ENCODE data around the gene CHRND. TPM values are rescaled to one million over a fixed set of nuclear protein-coding genes. Genes with fewer than 3 reads are reported as not detected.

Gene CHRND
- total and polyA plus RNA-seq, 2 donors (not counting 1 experiment from before 2014, with no cell fraction given): not detected

- H3K79me2 ChIP-seq (ENCODE audit: control insufficient read depth, insufficient read depth, low read length): no peaks in the 10 kb centered on the region
- H3K9ac ChIP-seq (ENCODE audit: low read length): no peak overlapping the region
- Mint-ChIP-seq H3K4me1 (peaks cover 11% of the 10 kb centered on the region), H3K9me3 (ENCODE audit: insufficient read depth) (no peaks in the 10 kb centered on the region), H3K27ac (no peak overlapping the region), H3K4me3 (peak overlapping the region; percentile 45), H3K27me3 (peaks cover 40% of the 10 kb centered on the region)
- H3K4me3 ChIP-seq (ENCODE audit: control extremely low read depth in 1 of 5, extremely low read depth in 1 of 5, insufficient read depth in 1 of 5, low read depth in 2 of 5, low read length in 4 of 5): no peak overlapping the region
- no peak overlapping the region for H2AFZ ChIP-seq (ENCODE audit: insufficient read depth, low read depth, low read length, poor library complexity, severe bottlenecking)
- no peak overlapping the region for H3K27ac ChIP-seq (ENCODE audit: low read length in 2 of 2)
- ChIA-PET CTCF (no interaction called here), POLR2A (no interaction called here)
- no peak for DNase-seq
- no peaks in the 10 kb centered on the region for H3K36me3 ChIP-seq (replicated peaks in 1 of 2; ENCODE audit: control extremely low read depth in 1 of 2, control insufficient read depth in 1 of 2, extremely low read depth in 1 of 2, insufficient read depth in 2 of 2, low read length in 1 of 2)
- intact Hi-C loops (cut with micrococcal nuclease): no loop called here
- WGBS (ENCODE audit: insufficient coverage): 54% methylated on average over 15 of the region's 16 CpGs
- no peak overlapping the region for H3K4me2 ChIP-seq (replicated peaks; ENCODE audit: low read depth, low read length, poor library complexity, severe bottlenecking)
- H3K4me1 ChIP-seq (ENCODE audit: control insufficient read depth in 2 of 2, insufficient read depth in 2 of 2, low read length in 2 of 2): peaks cover 7 to 11% of the 10 kb centered on the region in 2 donors
- no peaks in the 10 kb centered on the region for H4K20me1 ChIP-seq (ENCODE audit: control insufficient read depth, insufficient read depth, low read length, poor library complexity, severe bottlenecking)
- H3K9me3 ChIP-seq (ENCODE audit: control extremely low read depth in 1 of 3, control insufficient read depth in 2 of 3, insufficient read depth in 1 of 3, low read length in 2 of 3): no peaks in the 10 kb centered on the region
- TF ChIP-seq EZH2 (IDR thresholded peaks at IDR 0.05; ENCODE audit: borderline replicate concordance, insufficient read depth, low read depth, low read length, poor library complexity, severe bottlenecking) (no peak), CTCF (IDR thresholded peaks at IDR 0.05) (no peak)
- ATAC-seq (ENCODE audit: low read depth): no peak
- peaks cover 0 to 33% (median 2%) of the 10 kb centered on the region in 4 experiments for H3K27me3 ChIP-seq (replicated peaks in 1 of 4; ENCODE audit: control extremely low read depth in 1 of 4, control insufficient read depth in 3 of 4, insufficient read depth in 4 of 4, low read length in 3 of 4)
Observed at GRCh38 chr2:232488097-232488711, 37.8 kb upstream of the CHRND start.

GRCh38 chr2:232488721-232489300, 37.1 kb upstream of the CHRND start:
- CTCF ChIA-PET: no interaction called here
- Histone ChIP-seq H3K79me2 (ENCODE audit: control insufficient read depth, insufficient read depth, low read length) (no peaks in the 10 kb centered on the region), H4K20me1 (ENCODE audit: control insufficient read depth, insufficient read depth, low read length, poor library complexity, severe bottlenecking) (no peaks in the 10 kb centered on the region), H3K27me3 (replicated peaks in 1 of 4; ENCODE audit: control extremely low read depth in 1 of 4, control insufficient read depth in 3 of 4, insufficient read depth in 4 of 4, low read length in 3 of 4) (peaks cover 0 to 30% (median 2%) of the 10 kb centered on the region in 4 experiments), H3K9me3 (ENCODE audit: control extremely low read depth in 1 of 3, control insufficient read depth in 2 of 3, insufficient read depth in 1 of 3, low read length in 2 of 3) (no peaks in the 10 kb centered on the region), H3K4me2 (replicated peaks; ENCODE audit: low read depth, low read length, poor library complexity, severe bottlenecking) (no peak overlapping the region), H3K4me1 (ENCODE audit: control insufficient read depth in 2 of 2, insufficient read depth in 2 of 2, low read length in 2 of 2) (peaks cover 7 to 11% of the 10 kb centered on the region in 2 donors), H2AFZ (ENCODE audit: insufficient read depth, low read depth, low read length, poor library complexity, severe bottlenecking) (no peak overlapping the region), H3K4me3 (ENCODE audit: control extremely low read depth in 1 of 5, extremely low read depth in 1 of 5, insufficient read depth in 1 of 5, low read depth in 2 of 5, low read length in 4 of 5) (no peak overlapping the region), H3K27ac (ENCODE audit: low read length in 2 of 2) (no peak overlapping the region), H3K36me3 (replicated peaks in 1 of 2; ENCODE audit: control extremely low read depth in 1 of 2, control insufficient read depth in 1 of 2, extremely low read depth in 1 of 2, insufficient read depth in 2 of 2, low read length in 1 of 2) (no peaks in the 10 kb centered on the region), H3K9ac (ENCODE audit: low read length) (no peak overlapping the region)
- intact Hi-C loops (cut with micrococcal nuclease): no loop called here
- ATAC-seq (ENCODE audit: low read depth) (no peak), DNase-seq (no peak)
- POLR2A ChIA-PET: no interaction called here
- peak overlapping the region; percentile 32 for H3K27ac Mint-ChIP-seq
- H3K4me3 Mint-ChIP-seq: peak overlapping the region; percentile 45
- 100% methylated on average over 4 of the region's 5 CpGs for WGBS (ENCODE audit: insufficient coverage)
- peaks cover 11% of the 10 kb centered on the region for H3K4me1 Mint-ChIP-seq
- H3K27me3 Mint-ChIP-seq: peaks cover 38% of the 10 kb centered on the region
- H3K9me3 Mint-ChIP-seq (ENCODE audit: insufficient read depth): no peaks in the 10 kb centered on the region
- TF ChIP-seq CTCF (IDR thresholded peaks at IDR 0.05) (no peak), EZH2 (IDR thresholded peaks at IDR 0.05; ENCODE audit: borderline replicate concordance, insufficient read depth, low read depth, low read length, poor library complexity, severe bottlenecking) (no peak)
